GM21390 (cell line): ENCODE results near the gene RBM20.

Experiments
- ATAC-seq: cut with Tn5 transposase; IDR thresholded peaks from one replicate; pipeline ENCODE4 v1.9.1; 2021; ENCODE audit not compliant: unreplicated experiment

RBM20 gene

DNA sequence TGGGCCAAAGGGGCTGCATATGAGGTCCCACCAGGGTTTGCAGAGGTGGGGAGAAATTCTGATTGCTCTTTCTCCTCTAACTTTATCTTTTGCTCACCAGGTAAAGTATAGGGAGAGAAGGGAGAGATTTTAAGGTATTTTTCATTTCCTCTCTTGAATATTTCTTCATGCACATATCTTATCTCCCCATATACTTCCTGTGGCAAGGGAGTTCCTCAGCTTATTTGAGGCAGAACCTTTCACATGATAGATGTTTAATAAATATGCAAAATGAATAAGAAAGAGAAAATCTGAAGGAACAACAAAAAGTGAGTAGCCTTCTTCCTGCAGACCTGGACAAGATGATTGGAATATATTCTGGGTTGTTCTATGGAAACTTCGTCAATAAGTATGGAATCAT, 160.2 kb downstream of the RBM20 start:
- no peak for ATAC-seq

DNA sequence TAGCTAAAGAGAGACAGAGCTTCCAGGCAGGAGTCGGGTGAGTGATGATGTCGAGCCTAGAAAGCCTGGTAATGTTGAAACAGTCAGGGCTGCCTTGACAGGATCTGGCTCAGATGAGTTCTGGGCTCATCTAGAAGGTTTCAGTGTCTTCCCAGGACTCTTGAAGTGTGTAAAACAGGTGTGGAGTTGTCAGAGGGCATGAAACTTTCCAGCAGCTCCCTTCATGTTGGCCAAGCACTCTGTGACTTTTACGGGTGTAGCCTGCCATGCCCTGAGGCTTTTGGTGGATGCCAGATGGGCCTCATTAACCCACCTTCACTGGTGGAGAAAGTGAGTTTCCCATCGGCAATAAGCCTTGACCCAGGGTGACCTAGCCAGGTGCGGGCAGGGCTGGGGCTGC, 161.2 kb downstream of the RBM20 start:
- no peak for ATAC-seq

DNA sequence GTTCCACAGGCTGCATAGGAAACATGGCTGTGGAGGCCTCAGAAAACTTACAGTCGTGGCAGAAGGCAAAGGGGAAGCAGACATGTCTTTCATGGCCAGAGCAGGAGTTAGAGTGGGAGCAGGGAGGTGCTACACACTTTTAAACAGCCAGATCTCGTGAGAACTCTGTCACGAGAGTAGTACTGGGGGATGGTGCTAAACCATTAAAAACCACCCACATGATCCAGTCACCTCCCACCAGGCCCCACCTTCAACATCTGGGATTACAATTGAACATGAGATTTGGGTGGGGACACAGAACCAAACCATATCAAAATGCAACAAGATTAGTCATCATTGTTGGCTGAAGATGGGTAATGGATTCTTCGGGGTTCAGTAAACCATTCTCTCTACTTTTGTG, 162.2 kb downstream of the RBM20 start:
- no peak for ATAC-seq

DNA sequence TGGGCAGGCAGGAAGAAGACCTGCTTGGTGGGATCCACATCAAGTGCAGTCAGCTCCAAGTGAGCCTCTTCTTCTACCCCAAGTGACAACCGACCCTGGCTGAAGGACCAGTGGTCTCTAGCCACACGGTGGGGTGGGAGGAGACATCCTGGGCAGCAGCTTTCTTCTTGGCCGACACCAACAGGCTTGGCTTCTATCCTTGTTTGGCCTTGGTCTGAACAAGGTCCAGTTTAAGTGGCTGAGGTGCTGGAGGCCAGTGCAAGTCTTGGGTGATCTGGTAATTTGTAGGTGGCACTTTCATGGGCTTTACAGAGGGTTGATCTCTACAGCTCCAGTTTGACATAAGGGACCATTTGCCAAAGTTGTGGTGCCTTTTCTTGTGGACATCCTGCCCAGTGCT, 164.0 kb downstream of the RBM20 start:
- no peak for ATAC-seq

DNA sequence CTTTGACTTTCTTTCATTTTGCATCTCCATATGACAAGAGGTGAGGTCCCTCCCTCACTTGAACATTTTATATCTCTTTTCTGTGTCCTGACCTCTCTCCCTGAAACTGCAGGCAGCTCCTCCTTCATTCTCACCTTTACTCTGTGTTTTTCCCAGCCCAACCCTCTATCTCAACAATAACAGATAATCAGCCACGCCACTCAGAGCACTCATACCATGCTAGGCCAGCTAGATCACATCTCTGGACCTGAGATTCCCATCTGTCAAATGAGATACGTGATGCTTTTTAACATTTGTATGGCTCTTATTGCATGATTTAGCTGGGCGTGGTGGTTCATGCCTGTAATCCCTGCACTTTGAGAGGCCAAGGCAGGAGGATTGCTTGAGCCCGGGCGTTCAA, 164.5 kb downstream of the RBM20 start:
- no peak for ATAC-seq

DNA sequence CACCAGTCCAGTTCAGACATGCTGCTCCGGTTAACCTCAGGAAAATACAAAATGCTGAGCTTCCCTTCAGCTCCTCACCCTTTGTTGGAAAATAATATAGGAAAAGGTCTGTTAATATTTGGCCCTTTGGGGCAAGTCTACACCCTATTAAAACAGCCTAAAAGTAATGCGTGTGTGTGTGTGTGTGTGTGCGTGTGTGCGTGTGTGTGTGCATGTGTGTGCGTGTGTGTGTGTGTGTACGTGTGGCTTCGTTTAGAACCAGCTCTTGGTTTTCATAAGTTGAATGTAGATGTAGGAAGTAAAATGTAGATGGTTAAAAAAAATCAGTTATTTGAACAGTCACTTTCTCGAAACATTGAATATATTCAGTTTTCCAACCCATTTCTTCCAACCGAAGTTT, 166.5 kb downstream of the RBM20 start:
- no peak for ATAC-seq

DNA sequence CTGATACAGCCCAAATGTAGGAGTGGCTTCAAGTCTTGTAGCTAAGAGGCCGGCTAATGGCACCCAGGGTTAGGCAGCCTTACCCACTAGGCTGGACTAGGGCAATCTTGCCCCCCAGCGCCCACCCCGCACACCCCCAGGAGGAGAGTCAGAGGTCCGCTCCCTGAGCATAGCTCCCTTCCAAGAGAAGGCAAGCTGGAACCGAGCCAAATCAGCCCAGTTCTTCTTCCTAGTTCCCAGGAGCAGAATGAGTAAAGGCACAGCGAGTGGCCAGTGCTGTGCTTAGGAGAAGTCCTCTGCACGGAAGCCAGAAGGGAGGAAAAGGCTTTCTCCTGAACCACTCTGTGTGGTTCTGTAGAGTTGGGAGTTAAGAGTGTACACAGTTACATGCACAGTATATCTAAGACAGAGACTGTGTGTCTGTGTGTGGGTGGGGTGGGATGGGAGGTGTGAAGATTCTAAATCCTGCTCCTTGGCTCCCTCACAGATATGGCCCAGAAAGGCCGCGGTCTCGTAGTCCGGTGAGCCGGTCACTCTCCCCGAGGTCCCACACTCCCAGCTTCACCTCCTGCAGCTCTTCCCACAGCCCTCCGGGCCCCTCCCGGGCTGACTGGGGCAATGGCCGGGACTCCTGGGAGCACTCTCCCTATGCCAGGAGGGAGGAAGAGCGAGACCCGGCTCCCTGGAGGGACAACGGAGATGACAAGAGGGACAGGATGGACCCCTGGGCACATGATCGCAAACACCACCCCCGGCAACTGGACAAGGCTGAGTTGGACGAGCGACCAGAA, 167.8 kb downstream of the RBM20 start:
- ATAC-seq = no peak

DNA sequence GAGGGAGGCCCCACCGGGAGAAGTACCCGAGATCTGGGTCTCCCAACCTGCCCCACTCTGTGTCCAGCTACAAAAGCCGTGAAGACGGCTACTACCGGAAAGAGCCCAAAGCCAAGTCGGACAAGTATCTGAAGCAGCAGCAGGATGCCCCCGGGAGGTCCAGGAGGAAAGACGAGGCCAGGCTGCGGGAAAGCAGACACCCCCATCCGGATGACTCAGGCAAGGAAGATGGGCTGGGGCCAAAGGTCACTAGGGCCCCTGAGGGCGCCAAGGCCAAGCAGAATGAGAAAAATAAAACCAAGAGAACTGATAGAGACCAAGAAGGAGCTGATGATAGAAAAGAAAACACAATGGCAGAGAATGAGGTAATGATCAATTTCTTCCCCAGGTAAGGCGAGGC, 168.4 kb downstream of the RBM20 start:
- no peak for ATAC-seq

DNA sequence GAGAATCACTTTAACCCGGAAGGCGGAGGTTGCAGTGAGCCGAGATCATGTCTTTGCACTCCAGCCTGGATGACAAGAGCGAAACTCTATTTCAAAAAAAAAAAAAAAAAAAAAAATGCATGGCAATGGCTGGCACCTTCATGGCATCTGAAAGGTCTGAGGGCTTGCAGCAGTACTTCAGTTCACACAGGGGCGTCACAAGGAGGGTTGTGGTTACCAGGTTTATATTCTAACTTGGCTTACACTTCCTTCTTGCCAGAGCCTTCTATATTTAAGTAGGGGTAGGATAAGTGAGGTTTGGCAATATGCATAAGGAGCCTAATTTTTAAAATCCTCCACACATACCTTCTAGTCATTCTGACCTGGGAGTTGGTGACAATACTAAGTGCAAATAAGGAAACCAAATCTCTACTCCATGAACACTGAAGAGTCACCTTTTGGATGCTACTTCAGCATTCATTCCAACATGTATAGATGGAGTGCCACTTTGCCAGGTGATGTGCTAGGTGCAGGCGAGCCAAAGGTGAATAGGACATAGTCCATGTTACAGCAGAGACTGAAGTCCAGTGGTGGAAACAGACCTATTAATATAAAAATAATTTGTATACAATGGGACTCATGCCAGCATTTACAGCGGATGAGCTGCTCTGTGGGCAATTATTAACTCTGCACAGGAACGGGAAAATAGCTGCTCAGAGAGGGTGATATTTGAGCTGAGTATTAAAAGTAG, 169.8 kb downstream of the RBM20 start:
- no peak for ATAC-seq

DNA sequence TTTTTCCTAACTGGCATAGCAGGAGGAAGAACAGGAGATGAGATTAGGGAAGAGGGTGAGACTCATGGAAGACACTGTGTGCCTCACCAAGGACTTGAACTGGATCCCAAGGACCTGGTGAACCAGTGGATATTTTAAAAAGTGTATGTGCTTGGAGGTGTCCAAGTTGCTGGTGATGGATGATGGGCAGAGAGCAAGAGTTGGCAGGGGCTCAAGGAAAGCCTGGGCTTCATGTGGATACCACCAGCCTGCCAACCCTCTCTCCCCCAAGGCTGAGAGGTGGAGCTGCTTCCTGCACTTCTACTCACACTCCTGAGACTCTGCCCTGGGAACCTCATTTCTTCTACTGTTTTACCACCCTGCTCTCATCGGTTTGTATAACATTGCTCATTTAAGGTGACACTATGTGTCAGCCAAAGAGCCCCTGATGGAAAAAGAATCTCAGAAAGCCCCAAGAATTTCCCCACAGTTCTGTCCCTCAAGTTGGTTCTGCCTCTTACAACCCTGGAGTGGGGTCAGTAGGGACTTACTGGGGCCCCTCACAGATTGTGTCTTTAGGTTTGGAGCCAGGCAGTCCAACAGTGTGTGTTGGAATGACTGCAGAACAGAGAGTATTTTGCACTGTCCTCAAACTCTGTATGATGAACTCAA, 171.3 kb downstream of the RBM20 start:
- ATAC-seq = peak; percentile 55

DNA sequence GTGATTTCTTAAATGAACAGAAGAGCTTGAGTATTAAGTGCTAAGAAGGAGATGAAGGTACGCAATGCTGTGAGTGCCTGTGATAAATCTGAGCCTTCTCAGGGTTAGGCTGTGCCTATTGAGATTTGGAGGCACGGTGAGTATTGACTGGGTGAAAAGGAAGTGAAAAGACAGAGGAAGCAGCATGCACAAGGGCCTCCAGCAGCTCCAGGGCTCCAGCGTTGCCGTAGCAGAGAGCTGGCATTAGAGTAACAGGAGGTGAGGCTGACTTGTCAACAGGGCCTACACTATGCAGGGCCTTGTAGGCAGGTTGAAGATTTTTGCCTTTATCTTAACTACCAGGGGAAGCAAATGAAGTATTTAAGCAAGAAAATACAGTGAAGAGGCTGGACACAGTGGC, 173.5 kb downstream of the RBM20 start:
- no peak for ATAC-seq

DNA sequence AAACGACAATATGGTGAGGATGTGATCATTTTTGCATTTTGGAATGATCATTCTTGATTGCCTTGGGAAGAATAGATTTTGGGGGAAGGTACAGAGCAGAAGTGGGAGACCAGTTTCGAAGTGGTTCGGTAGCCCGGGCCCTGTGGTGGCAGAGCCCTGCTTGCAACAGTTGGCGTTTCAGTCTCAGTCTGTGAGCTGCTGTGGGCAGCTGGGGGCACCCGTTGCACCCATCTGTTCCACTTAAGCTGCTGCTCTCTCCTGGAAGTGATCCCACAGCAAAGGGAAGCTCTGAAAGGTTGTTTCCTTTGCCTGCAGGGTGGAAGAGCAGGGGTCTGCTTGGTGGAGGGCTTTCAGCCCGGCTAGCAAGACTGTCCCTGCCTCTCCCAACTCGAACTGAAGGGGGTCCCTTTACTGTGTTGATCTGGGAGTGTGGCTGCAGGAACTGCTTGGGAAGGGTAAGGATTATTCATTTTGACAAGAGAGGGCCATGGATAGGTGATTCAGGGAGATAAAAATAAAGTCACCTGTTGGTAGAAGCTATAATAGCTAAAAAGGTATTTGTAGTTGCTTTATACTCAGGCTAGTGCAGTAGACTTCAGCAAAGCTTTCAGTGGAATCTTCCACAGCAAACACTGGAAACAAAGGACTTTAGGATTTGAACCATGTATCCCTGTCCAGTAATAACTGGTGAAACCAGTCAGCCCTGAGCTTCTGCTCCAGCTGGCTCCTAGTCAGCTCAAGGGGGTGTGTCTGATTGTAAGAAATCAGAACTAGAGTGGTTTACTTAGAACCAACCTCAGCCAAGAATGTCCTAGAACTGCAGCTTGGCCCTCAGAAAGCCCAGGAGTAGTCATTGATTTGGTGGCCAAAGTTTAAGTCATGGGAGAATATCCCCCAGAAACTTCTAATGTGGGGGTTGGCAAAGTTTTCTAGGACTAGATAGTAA, 174.4 kb downstream of the RBM20 start:
- ATAC-seq = no peak

DNA sequence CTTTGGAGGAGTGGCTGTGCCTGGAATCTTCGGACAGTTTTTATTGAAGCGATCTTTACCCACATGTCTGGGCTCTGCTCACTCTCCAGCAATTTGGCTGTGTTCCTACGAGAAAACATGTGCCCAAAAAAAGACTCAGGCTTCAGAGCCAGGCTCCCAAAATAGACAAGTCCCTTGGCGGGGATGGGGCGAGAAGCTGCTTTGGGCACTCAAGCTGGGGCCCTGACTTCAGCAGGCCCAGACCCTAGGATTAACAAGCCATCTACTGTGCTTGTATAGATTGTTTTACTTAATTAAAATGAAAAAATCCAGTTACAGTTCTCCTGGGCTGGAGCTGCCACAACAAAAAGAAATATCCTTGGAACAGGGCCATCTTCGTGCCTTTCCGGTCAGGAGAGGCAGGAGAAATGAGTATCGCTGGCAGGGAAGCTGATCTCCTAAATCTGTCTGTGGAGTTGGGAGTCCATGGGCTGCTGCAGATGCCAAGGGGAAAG, 176.2 kb downstream of the RBM20 start:
- no peak for ATAC-seq

DNA sequence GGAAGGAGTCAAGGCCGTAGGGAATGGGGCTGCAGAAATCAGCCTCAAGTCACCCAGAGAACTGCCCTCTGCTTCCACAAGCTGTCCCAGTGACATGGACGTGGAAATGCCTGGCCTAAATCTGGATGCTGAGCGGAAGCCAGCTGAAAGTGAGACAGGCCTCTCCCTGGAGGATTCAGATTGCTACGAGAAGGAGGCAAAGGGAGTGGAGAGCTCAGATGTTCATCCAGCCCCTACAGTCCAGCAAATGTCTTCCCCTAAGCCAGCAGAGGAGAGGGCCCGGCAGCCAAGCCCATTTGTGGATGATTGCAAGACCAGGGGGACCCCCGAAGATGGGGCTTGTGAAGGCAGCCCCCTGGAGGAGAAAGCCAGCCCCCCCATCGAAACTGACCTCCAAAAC, 177.4 kb downstream of the RBM20 start:
- ATAC-seq = no peak

DNA sequence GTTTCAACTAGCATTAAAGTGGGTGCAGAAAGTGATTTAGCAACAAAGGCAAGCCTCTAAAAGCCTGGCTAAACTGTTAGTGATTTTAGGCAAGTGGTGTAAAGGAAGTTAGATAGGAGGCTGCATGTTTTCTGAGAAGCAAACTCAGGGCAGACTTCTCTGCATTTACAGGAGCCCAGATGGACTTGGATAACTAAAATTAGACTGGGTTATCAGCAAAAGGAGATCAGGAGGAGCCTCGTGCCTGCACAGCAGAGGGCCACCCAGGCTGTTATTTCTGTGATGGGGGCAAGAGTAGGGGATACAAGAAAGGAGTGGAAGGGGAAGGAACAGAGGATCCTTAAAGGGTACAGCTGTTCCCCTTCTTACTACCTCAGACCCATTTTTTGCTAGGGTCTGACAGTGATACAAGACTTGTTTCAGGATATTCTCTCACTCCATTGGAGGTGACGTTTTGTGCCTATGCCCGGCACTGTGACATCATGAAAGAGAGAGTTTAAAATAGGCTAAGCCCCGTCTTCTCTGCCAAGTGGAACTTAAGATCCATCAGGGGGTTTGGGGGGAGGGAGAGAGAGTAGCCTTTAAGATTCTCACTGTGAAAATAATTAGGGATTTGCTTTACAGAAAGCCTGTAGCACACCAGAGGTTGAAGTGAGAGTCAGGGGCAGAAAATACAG, 178.0 kb downstream of the RBM20 start:
- no peak for ATAC-seq

DNA sequence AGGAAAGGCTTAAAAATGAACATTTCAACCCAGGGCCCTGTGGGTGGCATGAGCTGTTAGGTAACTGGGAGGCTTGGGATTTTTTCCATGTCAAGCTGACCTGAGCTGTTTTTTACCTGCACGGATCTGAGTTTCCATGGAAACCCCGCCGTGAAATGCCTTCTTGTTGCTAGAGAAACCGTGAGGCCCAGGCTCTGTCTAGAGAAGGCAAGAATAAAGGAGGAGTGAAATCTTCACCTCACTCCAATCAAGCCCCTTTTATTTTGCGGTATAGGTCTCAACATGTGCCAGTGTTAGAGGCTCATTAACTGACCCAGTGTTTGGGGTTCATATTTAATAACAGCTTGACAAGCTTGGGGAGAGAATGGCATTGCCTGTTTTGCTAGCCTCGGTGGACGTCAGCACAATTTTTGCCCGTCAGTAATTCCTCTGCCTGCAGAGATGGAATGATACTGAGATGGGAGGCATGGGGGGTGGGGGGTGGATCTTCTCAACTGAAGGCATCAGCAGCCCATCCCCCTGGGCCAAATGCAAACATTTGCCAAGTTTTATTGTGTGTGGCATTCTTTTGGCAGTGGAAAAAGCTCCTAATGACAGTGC, 178.7 kb downstream of the RBM20 start:
- ATAC-seq = no peak

DNA sequence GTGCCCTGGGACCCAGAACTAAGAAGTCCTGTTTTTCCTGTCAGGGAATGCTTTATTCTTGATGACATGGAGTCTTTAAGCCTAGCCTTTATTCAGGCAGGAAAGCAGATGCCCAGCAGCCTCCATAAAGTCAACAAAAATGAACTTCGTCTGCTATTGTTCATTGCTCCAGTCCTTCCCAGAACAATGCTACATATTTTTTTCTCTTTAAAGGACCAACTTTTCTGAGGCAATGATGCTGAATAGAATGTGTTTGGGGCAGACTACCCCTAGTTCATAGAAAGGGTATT, 180.0 kb downstream of the RBM20 start:
- ATAC-seq = no peak

DNA sequence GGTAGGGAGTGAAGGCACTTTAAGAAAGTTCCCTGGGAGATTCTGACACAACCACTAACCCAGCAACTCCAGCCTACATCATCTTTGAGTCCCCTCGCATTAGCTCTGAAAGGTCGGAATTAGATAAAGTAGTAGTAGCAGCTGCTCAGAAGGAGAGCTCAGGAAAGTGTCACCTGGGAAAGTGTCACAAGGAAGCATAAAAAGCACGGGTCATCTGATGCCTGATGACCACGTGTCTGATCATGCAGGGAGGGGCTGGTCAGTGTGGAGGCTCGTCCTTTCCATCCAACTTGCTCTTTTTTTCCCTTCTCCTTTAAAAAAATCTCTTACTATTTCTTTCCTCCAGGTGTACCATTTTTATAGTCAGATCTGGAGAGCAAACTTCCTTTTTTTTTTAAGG, 180.5 kb downstream of the RBM20 start:
- no peak for ATAC-seq

DNA sequence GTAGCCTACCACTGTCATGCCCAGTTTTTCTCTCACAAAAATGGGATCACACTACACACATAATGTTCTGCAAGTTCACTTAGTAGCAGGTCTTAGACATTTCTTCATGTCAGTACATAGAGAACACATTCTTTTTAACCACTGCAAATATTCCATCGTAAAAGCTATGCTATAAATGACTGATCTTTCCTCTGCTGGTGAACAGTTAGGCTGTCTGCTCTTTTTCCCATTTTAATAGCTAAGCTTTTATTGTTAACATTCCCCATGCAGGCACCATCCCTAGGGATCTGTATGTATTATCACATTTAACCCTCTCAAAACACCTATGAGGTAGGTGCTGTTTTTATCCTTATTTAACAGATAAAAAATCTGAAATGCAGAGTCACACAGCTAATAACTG, 181.4 kb downstream of the RBM20 start:
- no peak for ATAC-seq

DNA sequence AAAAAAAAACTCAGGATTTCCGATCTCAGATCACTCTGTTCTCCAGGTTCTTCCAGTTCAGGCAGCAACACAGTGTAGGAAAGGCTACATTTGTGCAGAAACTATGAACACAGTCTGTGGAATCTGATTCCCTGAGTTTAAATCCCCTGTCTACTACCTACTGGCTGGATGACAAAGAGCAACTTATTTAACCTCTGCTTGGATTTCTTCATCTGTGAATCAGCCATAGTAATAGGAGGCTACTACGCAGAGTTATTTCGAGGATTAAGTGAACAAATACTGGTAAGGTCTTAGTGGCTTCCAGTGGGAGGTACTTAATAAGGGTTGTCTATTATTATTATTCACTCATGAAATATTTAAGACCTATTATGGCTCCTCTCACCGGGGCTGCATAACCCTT, 183.3 kb downstream of the RBM20 start:
- no peak for ATAC-seq
